GM19395 (cell line): Measurements from ENCODE around the gene GDPGP1.
"Not testable (repeated sequence)": the region's sequence is repeated elsewhere in the genome, so short reads cannot be mapped to it uniquely, and the experiment has no call there.

Experiments used
- ATAC-seq: cut with Tn5 transposase; IDR thresholded peaks from one replicate; pipeline ENCODE4 v1.9.1; 2021; ENCODE audit warnings: mild to moderate bottlenecking, moderate library complexity; ENCODE audit not compliant: unreplicated experiment

The GDPGP1 gene

GRCh38 chr15:90234096-90234988, at the start of gene GDPGP1:
TSS of gene GDPGP1 (plus strand) at chr15:90234209. CDS start at chr15:90240909, 6,700 bp downstream.
- ATAC-seq: peak; percentile 57

- peak; percentile 66 for ATAC-seq
Measured at GRCh38 chr15:90184786-90185704, 49.0 kb upstream of the GDPGP1 start.

- ATAC-seq: no peak
Measured at GRCh38 chr15:90187257-90187868, 46.6 kb upstream of the GDPGP1 start.

GRCh38 chr15:90188065-90188464, 45.9 kb upstream of the GDPGP1 start:
- ATAC-seq: not testable (repeated sequence)

GRCh38 chr15:90188914-90189748, 44.9 kb upstream of the GDPGP1 start:
- no peak for ATAC-seq

GRCh38 chr15:90189781-90190467, 44.1 kb upstream of the GDPGP1 start:
- no peak for ATAC-seq

- ATAC-seq: peak; percentile 52
Measured at GRCh38 chr15:90190606-90191343, 43.2 kb upstream of the GDPGP1 start.

GRCh38 chr15:90191344-90191687, 42.7 kb upstream of the GDPGP1 start:
- peak; percentile 12 for ATAC-seq

- ATAC-seq: peak; percentile 72
Measured at GRCh38 chr15:90191794-90192509, 42.1 kb upstream of the GDPGP1 start.

- ATAC-seq: no peak
Measured at GRCh38 chr15:90192961-90193786, 40.8 kb upstream of the GDPGP1 start.

GRCh38 chr15:90194655-90195054, 39.4 kb upstream of the GDPGP1 start:
- no peak for ATAC-seq

GRCh38 chr15:90200534-90201129, 33.4 kb upstream of the GDPGP1 start:
- peak; percentile 37 for ATAC-seq

- ATAC-seq: peak; percentile 83
Measured at GRCh38 chr15:90201130-90201943, 32.7 kb upstream of the GDPGP1 start, which contains the start of gene SEMA4B. TSS of gene SEMA4B (plus strand) at chr15:90201330. CDS start at chr15:90201579, 249 bp downstream.

- no peak for ATAC-seq
Measured at GRCh38 chr15:90201944-90202375, 32.0 kb upstream of the GDPGP1 start.

GRCh38 chr15:90202929-90203328, 31.1 kb upstream of the GDPGP1 start:
- ATAC-seq: no peak

- ATAC-seq: no peak
Measured at GRCh38 chr15:90203473-90203872, 30.5 kb upstream of the GDPGP1 start.
